Smooth muscle cell (in vitro differentiated cells): ENCODE data around the gene GADD45A. TPM values are rescaled to one million over a fixed set of nuclear protein-coding genes. Genes with fewer than 3 reads are reported as not detected.
A peak's percentile ranks its signal among the peaks of the same experiment; 100 is the strongest.

Experiments
- DNase-seq: peaks from one replicate; lab custom pipeline; 2025; ENCODE audit not compliant: unreplicated experiment; lab: John Stamatoyannopoulos, UW
- H2AFZ ChIP-seq: fragments of 200-600 bp; sonication (generic); 2 replicates; pipeline ENCODE4 v1.6.0; 2016; ENCODE audit warnings: antibody characterized with exemption, low read depth, mild to moderate bottlenecking
- H3F3A ChIP-seq: fragments of 200-600 bp; sonication (generic); 2 replicates; pipeline ENCODE4 v1.6.0; 2017; ENCODE audit warnings: antibody characterized with exemption, low read depth
- H3K27ac ChIP-seq: fragments of 200-600 bp; sonication (generic); 2 replicates; pipeline ENCODE4 v1.5.1; 2016; ENCODE audit warnings: low read depth, mild to moderate bottlenecking
- H3K27me3 ChIP-seq: fragments of 200-600 bp; sonication (generic); 2 replicates; pipeline ENCODE4 v1.6.1; 2016; ENCODE audit warnings: low read depth, mild to moderate bottlenecking
- H3K36me3 ChIP-seq: fragments of 200-600 bp; sonication (generic); 2 replicates; pipeline ENCODE4 v1.5.1; 2016; ENCODE audit warnings: low read depth
- H3K4me1 ChIP-seq: fragments of 200-600 bp; sonication (generic); 2 replicates; pipeline ENCODE4 v1.5.1; 2016; ENCODE audit warnings: low read depth
- H3K4me2 ChIP-seq: fragments of 200-600 bp; sonication (generic); 2 replicates; pipeline ENCODE4 v1.6.0; 2016; ENCODE audit warnings: mild to moderate bottlenecking
- H3K4me3 ChIP-seq: fragments of 200-600 bp; sonication (generic); 2 replicates; pipeline ENCODE4 v1.5.1; 2016; ENCODE audit warnings: mild to moderate bottlenecking
- H3K79me2 ChIP-seq: fragments of 200-600 bp; sonication (generic); 2 replicates; pipeline ENCODE4 v1.6.0; 2016; ENCODE audit warnings: low read depth, mild to moderate bottlenecking
- H3K9ac ChIP-seq: fragments of 200-600 bp; sonication (generic); 2 replicates; pipeline ENCODE4 v1.6.0; 2016; ENCODE audit warnings: low read depth
- H3K9me3 ChIP-seq: fragments of 200-600 bp; sonication (generic); replicated peaks from 2 replicates; pipeline ENCODE4 v1.5.1; 2016; ENCODE audit warnings: low read depth
- H4K20me1 ChIP-seq: fragments of 200-600 bp; sonication (generic); 2 replicates; pipeline ENCODE4 v1.6.0; 2016; ENCODE audit warnings: low read depth
- WGBS: methylation state at CpG from one replicate; pipeline ENCODE4 v1.1.7; 2016; ENCODE audit warnings: low lambda C conversion rate; 5-methylcytosine and 5-hydroxymethylcytosine counted together
- polyA plus RNA-seq: library from polyadenylated mRNA; unstranded; fragments of >200 nt; fragmentation: Nextera tagmentation; extraction: Ambion mirVana; gene quantifications from 2 replicates; pipeline ENCODE4 v1.2.1, GENCODE V29; 2016
- total RNA-seq: library from RNA; depleted of rRNA; stranded (reverse); fragments of >200 nt; gene quantifications from 2 replicates; pipeline ENCODE4 v1.2.3, GENCODE V29; 2014
- TF ChIP-seq, protein P1 (sequence below): fragments of 200-600 bp; sonication (generic); IDR thresholded peaks from 2 replicates; pipeline ENCODE4 v1.5.1; 2017; ENCODE audit warnings: borderline replicate concordance, mild to moderate bottlenecking, antibody characterized with exemption; ENCODE audit not compliant: insufficient read depth, poor library complexity, severe bottlenecking

Gene GADD45A
- total and polyA plus RNA-seq, 2 experiments from 2014 or later = 130 to 205 TPM

DNA sequence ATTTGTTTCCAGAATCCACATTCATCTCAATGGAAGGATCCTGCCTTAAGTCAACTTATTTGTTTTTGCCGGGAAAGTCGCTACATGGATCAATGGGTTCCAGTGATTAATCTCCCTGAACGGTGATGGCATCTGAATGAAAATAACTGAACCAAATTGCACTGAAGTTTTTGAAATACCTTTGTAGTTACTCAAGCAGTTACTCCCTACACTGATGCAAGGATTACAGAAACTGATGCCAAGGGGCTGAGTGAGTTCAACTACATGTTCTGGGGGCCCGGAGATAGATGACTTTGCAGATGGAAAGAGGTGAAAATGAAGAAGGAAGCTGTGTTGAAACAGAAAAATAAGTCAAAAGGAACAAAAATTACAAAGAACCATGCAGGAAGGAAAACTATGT lies 2.6 kb downstream of the GADD45A start:
- H3K4me2 ChIP-seq = peak overlapping the region; percentile 93
- H3F3A ChIP-seq = peaks cover 25% of the 10 kb centered on the region
- peak overlapping the region; percentile 93 for H3K4me3 ChIP-seq
- H3K36me3 ChIP-seq = no peaks in the 10 kb centered on the region
- peaks cover 7% of the 10 kb centered on the region for H3K79me2 ChIP-seq
- peak overlapping the region; percentile 99 for H3K27ac ChIP-seq
- H3K27me3 ChIP-seq = no peaks in the 10 kb centered on the region
- H3K9me3 ChIP-seq = no peaks in the 10 kb centered on the region
- no peak overlapping the region for H2AFZ ChIP-seq
- H3K9ac ChIP-seq = peak overlapping the region; percentile 86
- peaks cover 30% of the 10 kb centered on the region for H3K4me1 ChIP-seq
- DNase-seq = no peak
- TF ChIP-seq, protein P1, sequence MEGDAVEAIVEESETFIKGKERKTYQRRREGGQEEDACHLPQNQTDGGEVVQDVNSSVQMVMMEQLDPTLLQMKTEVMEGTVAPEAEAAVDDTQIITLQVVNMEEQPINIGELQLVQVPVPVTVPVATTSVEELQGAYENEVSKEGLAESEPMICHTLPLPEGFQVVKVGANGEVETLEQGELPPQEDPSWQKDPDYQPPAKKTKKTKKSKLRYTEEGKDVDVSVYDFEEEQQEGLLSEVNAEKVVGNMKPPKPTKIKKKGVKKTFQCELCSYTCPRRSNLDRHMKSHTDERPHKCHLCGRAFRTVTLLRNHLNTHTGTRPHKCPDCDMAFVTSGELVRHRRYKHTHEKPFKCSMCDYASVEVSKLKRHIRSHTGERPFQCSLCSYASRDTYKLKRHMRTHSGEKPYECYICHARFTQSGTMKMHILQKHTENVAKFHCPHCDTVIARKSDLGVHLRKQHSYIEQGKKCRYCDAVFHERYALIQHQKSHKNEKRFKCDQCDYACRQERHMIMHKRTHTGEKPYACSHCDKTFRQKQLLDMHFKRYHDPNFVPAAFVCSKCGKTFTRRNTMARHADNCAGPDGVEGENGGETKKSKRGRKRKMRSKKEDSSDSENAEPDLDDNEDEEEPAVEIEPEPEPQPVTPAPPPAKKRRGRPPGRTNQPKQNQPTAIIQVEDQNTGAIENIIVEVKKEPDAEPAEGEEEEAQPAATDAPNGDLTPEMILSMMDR = no peak
- H4K20me1 ChIP-seq = peaks cover 34% of the 10 kb centered on the region
- 40% methylated on average over 4 of the region's 4 CpGs for WGBS

DNA sequence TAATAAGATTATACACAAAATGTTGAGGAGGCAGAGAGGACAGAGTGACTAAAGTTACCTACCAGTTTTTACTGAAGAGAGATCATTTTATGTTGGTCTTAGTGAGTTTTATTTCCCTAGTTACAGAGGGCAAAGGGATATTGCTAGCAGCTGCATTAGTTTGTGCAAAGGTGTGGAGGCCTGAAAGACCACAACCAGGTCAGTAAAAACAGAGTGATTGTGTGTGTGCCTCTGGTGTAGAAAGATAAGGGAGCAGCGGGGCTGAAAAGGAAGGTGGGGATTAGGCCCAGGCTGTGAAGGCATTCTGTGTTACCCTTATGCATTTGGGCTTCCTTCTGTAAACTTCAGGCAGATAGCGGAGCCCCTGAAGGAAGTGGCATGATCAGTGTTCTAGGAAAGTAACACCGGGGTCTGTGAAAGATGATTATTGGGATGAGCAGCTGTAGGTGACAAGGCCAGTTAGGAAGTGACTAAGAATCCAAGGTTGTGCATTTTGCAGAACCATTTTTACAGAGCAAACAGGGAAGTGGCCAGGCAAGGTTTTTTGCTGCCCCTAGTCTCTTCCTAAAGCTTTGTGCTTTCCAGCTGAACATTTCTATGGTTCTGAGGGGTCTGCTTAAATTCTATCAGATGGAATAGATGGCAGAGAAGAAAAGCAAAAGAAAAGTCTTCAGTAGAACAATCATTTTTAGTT lies 3.7 kb downstream of the GADD45A start:
- H3F3A ChIP-seq = peaks cover 17% of the 10 kb centered on the region
- H2AFZ ChIP-seq = no peak overlapping the region
- H3K9ac ChIP-seq = no peak overlapping the region
- no peaks in the 10 kb centered on the region for H3K36me3 ChIP-seq
- H3K4me1 ChIP-seq = peaks cover 24% of the 10 kb centered on the region
- H3K27ac ChIP-seq = peak overlapping the region; percentile 99
- H3K4me2 ChIP-seq = peak overlapping the region; percentile 93
- H3K4me3 ChIP-seq = peak overlapping the region; percentile 93
- no peaks in the 10 kb centered on the region for H3K9me3 ChIP-seq
- H4K20me1 ChIP-seq = peaks cover 34% of the 10 kb centered on the region
- H3K27me3 ChIP-seq = no peaks in the 10 kb centered on the region
- 53% methylated on average over 3 of the region's 3 CpGs for WGBS
- peaks cover 7% of the 10 kb centered on the region for H3K79me2 ChIP-seq
- TF ChIP-seq, protein P1 = no peak
- no peak for DNase-seq

DNA sequence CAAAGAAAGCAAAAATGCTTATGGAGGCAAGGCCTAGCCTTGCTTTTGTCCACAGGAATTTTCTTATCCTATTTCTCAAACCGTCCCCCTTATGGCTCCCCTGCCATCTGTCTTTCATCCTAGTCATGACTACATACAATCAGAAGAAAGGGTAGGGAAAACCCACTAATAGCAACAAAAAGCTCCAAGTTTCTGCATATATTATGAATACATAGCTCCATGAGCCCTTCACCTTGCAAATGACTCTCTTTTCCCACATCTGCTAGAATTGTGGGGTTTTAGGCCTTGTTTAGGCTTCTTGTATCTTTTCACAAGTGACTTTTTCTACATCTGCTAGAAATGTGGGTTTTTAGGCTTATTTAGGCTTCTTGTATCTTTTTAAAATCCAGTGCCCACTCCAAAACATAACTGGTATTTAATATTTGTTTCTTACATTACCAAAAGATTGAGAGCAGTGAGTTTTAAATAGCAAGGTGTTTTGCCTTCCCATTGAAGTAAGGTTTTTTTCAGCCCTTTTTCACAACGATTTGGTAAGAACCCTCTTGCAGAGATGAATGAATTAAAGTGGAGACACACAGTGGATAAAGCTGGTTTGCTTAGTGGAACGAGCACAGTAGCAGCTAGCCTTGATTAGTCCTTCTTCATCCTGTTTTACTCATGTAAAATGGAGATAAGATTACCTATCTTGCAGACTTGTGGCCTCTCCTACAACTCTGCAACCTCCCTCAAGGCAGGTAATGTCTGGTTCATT lies 4.4 kb downstream of the GADD45A start:
- Histone ChIP-seq H3K9ac (no peak overlapping the region), H3K36me3 (no peaks in the 10 kb centered on the region), H4K20me1 (peaks cover 34% of the 10 kb centered on the region), H3K79me2 (peaks cover 7% of the 10 kb centered on the region), H3K9me3 (no peaks in the 10 kb centered on the region), H3K4me2 (no peak overlapping the region), H3K4me3 (no peak overlapping the region), H3F3A (peaks cover 12% of the 10 kb centered on the region), H2AFZ (no peak overlapping the region), H3K4me1 (peaks cover 20% of the 10 kb centered on the region), H3K27ac (peak overlapping the region; percentile 99), H3K27me3 (no peaks in the 10 kb centered on the region)
- TF ChIP-seq, protein P1 = no peak
- DNase-seq = no peak
- 77% methylated on average over 3 of the region's 3 CpGs for WGBS
